ENCODE data around the gene SLC23A2.

SLC23A2 gene

GRCh38 chr20:4966826-4967751 lies 34.2 kb downstream of the SLC23A2 start:
- DNase-seq (ENCODE audit: low read depth), result no peak

GRCh38 chr20:4962241-4962855 lies 39.0 kb downstream of the SLC23A2 start:
- peak; percentile 5 for DNase-seq (ENCODE audit: low read depth)

- DNase-seq (ENCODE audit: low read depth), result peak; percentile 1
Measured at GRCh38 chr20:4961746-4962145, 39.6 kb downstream of the SLC23A2 start.

- no peak for DNase-seq (ENCODE audit: low read depth)
Measured at GRCh38 chr20:4959592-4959991, 41.7 kb downstream of the SLC23A2 start.

DNA sequence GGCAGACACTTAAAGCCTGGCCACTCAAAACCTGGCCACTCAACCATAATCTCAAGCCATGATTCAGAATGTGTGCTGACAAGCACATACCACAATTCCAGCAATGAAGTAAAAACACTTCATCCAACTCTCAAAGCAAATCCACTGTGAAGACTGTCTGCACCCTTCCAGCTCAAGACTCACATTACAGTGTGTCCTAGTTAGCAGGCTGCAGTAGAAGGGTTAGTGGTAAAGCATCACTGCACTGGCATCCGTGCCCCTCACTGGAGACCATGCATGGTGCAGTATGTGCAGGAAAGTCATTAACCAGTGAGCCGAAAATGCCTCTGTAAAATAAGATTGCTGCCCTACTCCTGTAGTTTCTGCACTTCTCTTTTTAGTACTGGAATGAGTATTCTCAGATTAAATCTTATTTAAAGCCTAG lies 43.4 kb downstream of the SLC23A2 start:
- no peak for DNase-seq (ENCODE audit: low read depth)

GRCh38 chr20:4957187-4957586 lies 44.1 kb downstream of the SLC23A2 start:
- DNase-seq (ENCODE audit: low read depth), result no peak

GRCh38 chr20:4956200-4956810 lies 45.0 kb downstream of the SLC23A2 start:
- DNase-seq (ENCODE audit: low read depth), result no peak

DNA sequence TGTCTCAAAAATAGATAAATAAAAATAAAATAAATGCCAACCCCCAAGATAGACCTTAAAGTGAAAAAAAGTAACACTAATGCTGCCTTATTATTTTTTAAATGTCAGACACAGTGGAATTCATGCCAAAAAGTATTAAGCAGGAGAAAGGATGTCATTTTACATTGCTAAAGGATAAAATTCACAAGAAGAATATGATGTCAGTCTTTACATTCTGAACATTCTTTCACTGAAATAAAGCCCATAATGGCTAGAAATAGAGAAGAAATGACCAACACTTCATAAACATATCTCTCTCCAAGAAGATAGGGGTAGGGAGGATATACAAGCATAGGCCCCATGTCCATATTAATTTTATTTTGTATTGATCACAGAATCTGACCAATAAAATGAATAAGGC lies 47.4 kb downstream of the SLC23A2 start:
- no peak for DNase-seq (ENCODE audit: low read depth)

DNA sequence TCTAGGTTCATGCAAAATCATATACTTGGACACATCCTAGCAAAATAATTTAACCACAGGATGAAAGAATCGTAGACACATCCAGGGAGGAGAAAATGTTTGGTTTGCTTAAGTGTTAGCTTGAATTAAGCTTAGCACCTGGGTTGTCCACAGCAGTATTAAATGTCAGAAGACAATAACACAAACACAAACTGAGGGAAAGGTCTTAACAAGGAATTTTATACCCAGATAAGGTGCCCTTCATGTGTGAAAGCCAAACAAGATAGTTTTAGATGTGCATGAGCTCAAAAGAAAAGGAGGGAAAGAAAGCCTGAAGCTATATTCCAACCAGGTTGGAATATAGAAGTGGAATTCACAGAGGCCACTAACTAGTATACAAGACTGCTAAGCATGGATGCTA lies 49.1 kb downstream of the SLC23A2 start:
- DNase-seq (ENCODE audit: low read depth), result no peak

DNA sequence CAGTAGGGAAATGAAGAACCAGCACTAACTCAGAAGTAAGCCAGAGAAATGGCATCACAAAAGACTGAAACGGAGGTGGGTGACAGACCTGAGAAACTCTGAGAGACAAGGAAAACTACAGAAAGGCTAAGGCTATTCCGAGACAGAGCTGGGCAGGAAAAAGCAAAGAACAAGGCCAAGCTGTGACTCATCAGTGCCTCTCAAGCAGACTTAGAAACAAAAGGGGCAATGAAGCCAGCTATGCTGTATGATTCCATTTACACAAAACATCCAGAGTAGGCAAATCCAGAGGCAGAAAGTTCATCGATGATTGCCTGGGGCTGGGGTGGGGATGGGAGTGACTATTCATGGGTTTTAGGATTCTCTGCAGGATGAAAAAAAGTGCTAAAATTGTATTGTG lies 50.0 kb downstream of the SLC23A2 start:
- no peak for DNase-seq (ENCODE audit: low read depth)

DNA sequence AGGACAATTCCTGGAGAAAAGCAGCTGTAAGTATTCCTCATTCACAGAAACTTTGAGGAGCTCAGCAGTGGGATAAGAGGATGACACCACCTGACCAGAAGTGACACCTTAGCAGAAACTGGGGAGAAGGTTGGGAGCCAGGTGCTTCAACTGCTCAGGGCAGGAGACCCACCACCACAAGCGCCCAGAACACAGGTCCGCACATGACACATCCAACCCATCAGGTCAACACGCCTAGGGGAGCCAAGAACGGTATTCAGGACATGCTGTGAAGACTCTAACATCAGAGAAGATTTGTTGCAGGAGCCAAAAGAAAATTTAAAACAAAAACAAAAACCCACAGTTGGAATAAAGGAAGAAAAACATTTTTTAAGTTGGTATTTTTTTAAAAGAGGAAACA lies 50.5 kb downstream of the SLC23A2 start:
- no peak for DNase-seq (ENCODE audit: low read depth)

- no peak for DNase-seq (ENCODE audit: low read depth)
Measured at GRCh38 chr20:4950437-4950836, 50.9 kb downstream of the SLC23A2 start.

GRCh38 chr20:4949833-4950178 lies 51.5 kb downstream of the SLC23A2 start:
- DNase-seq (ENCODE audit: low read depth), result no peak

- no peak for DNase-seq (ENCODE audit: low read depth)
Measured at GRCh38 chr20:4947817-4948559, 53.3 kb downstream of the SLC23A2 start.

DNA sequence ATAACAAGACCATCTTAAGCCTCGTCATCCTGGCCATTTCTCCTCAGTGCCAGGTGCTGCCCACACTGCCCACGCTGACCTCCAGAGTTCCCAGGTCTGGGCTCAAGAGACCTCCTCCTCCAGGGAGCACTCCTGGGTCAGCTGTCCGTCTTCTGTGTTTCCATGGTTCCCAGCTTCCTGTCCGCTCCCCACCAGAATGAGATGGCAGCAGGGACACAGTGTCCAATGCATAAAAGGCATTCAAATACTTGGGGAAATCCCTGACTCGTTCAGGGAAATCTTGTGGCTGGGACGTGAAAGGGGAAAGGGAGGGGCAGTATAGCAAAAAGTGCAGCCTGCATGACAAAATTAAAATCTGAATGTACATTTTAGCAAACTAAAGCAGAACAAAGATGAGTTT lies 54.3 kb downstream of the SLC23A2 start:
- DNase-seq (ENCODE audit: low read depth), result no peak

DNA sequence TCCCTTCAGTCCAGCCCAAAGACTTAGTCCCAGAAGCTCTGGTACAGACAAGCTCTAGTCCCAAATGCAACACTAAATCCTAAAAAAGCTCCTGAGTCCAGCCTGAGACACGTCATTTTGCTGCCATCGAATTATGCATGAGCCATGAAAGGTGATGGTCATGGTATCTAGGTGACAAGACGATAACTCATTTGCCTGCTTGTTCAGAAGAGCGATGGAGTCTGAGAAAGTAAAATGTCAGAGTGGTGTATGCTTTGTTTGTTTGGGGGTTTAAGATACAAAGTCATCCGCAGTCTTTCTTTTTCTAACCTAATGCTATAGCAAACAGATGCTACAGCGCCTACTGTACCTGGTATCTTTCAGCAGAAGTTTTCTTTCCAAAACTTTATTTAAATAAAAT lies 54.7 kb downstream of the SLC23A2 start:
- DNase-seq (ENCODE audit: low read depth), result no peak

GRCh38 chr20:4944518-4945313 lies 56.6 kb downstream of the SLC23A2 start:
- no peak for DNase-seq (ENCODE audit: low read depth)

GRCh38 chr20:4942331-4942730 lies 59.0 kb downstream of the SLC23A2 start:
- no peak for DNase-seq (ENCODE audit: low read depth)

GRCh38 chr20:4937407-4938319 lies 63.6 kb downstream of the SLC23A2 start:
- no peak for DNase-seq (ENCODE audit: low read depth)

DNA sequence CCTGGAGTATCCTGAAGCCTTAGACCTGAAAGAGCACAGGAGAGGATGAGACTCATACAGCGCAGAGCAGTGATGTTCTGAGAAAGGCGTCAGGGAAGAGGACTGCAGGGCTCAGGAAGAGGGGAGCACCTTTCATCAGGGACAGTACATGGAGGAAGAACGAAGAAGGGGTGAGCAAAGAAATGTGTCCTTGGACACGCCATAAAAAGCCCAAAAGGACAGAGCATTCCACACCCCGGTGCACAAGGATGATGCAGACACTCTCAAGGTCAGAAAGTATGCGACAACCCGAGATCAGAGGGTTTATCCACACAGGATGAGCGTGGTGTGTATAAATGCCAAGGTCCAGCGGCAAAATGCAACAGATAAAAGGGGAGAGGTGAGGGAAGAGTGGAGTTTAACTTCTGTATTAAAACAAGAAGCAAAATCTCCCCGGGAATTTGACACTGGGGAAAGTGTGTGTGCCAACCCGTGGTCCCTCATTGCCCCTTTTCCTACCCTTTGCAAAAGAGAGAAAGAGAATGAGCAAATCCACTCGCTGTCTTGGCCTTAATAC lies 64.4 kb downstream of the SLC23A2 start:
- no peak for DNase-seq (ENCODE audit: low read depth)

Measured in stimulated activated CD4-positive, alpha-beta T cell treated with anti-CD3 and anti-CD28 coated beads, Interleukin-2, amount 100 ng/mL, for 4 hours (primary cell).